Measurements from ENCODE around the gene CEP76. TPM values are rescaled to one million over a fixed set of nuclear protein-coding genes. Genes with fewer than 3 reads are reported as not detected.

Gene CEP76
- total and polyA plus RNA-seq, 2 experiments from 2014 or later = 11.2 to 25.9 TPM

DNA sequence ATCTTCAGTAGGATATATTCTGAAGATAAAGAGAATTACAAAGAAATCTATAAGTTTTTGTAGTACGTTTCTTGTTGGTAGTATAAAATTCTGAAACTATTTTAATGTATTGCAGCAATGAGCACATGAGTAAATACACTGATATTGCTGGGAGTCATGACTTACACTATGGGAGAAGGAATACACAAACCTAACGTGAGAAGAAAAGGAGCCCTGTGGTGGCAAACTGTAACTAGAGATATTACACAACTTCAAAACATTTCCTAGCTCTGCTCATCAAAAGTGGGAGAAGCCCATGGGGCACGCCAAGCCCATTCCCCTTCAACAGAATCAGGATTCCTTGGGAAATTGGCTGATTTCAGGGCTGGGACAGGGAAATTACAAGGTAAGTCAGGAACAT, 65.1 kb downstream of the CEP76 start:
- Histone ChIP-seq H3K4me1 (ENCODE audit: insufficient read depth) (no peaks in the 10 kb centered on the region), H3F3A (replicated peaks; ENCODE audit: low read depth) (no peaks in the 10 kb centered on the region), H3K9me2 (ENCODE audit: insufficient read depth) (no peaks in the 10 kb centered on the region), H2AFZ (no peak overlapping the region), H3K27ac (ENCODE audit: low read depth) (no peak overlapping the region), H3K4me2 (no peak overlapping the region), H3K4me3 (no peak overlapping the region), H3K36me3 (ENCODE audit: insufficient read depth) (no peaks in the 10 kb centered on the region), H4K20me1 (replicated peaks; ENCODE audit: insufficient read depth) (no peaks in the 10 kb centered on the region), H3K27me3 (ENCODE audit: insufficient read depth) (no peaks in the 10 kb centered on the region), H3K79me2 (replicated peaks; ENCODE audit: insufficient read depth) (no peaks in the 10 kb centered on the region; the same call in none of the 2 replicates)
- Mint-ChIP-seq H3K36me3 (ENCODE audit: low read depth) (no peaks in the 10 kb centered on the region), H3K27me3 (ENCODE audit: insufficient read depth, low read depth, poor library complexity) (no peaks in the 10 kb centered on the region), H3K4me1 (peaks cover 9% of the 10 kb centered on the region; the same call in 2 of the 3 replicates), H3K27ac (no peak overlapping the region; the same call in 1 of the 2 replicates), H3K9me3 (no peaks in the 10 kb centered on the region), H3K4me3 (no peak overlapping the region)
- TF ChIP-seq EZH2 (IDR thresholded peaks at IDR 0.05; ENCODE audit: low read depth, unreplicated experiment) = no peak
- TF ChIP-seq, protein P1, sequence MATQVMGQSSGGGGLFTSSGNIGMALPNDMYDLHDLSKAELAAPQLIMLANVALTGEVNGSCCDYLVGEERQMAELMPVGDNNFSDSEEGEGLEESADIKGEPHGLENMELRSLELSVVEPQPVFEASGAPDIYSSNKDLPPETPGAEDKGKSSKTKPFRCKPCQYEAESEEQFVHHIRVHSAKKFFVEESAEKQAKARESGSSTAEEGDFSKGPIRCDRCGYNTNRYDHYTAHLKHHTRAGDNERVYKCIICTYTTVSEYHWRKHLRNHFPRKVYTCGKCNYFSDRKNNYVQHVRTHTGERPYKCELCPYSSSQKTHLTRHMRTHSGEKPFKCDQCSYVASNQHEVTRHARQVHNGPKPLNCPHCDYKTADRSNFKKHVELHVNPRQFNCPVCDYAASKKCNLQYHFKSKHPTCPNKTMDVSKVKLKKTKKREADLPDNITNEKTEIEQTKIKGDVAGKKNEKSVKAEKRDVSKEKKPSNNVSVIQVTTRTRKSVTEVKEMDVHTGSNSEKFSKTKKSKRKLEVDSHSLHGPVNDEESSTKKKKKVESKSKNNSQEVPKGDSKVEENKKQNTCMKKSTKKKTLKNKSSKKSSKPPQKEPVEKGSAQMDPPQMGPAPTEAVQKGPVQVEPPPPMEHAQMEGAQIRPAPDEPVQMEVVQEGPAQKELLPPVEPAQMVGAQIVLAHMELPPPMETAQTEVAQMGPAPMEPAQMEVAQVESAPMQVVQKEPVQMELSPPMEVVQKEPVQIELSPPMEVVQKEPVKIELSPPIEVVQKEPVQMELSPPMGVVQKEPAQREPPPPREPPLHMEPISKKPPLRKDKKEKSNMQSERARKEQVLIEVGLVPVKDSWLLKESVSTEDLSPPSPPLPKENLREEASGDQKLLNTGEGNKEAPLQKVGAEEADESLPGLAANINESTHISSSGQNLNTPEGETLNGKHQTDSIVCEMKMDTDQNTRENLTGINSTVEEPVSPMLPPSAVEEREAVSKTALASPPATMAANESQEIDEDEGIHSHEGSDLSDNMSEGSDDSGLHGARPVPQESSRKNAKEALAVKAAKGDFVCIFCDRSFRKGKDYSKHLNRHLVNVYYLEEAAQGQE (IDR thresholded peaks at IDR 0.05; ENCODE audit: unreplicated experiment) = no peak
- no peak for DNase-seq (ENCODE audit: low spot score)
- no peak for ATAC-seq

DNA sequence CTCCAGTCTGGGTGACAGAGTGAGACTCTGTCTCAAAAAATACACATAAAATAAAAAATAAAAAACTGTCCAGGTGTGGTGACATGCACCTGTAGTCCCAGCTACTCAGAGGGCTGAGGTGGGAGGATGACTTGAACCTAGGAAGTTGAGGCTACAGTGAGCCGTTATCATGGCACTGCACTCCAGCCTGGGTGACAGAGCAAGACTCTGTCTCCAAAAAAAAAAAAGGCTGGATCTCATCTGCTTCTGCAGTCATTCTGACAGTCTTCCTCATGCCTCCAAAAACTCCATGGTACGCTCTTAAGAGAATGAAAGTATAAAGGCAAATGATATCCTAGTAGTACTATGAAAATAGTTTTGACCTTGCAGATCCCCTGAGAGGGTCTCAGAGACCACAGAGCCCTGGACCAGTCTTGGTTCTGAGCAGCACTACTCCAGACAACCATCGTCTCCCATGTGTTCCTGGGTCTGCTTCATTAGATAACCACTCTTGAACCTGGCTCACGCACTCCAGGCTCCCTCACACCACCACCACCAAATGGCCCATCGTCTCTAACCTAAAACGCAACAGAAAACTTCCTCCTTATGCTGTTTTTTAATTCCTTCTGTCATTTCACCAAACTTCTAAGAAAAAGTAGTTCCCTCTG, 70.6 kb downstream of the CEP76 start:
- Histone ChIP-seq H4K20me1 (replicated peaks; ENCODE audit: insufficient read depth) (no peaks in the 10 kb centered on the region), H3F3A (replicated peaks; ENCODE audit: low read depth) (no peaks in the 10 kb centered on the region), H3K9me2 (ENCODE audit: insufficient read depth) (no peaks in the 10 kb centered on the region), H3K4me1 (ENCODE audit: insufficient read depth) (no peaks in the 10 kb centered on the region), H3K4me2 (no peak overlapping the region), H3K4me3 (no peak overlapping the region), H3K27ac (ENCODE audit: low read depth) (no peak overlapping the region), H3K36me3 (ENCODE audit: insufficient read depth) (no peaks in the 10 kb centered on the region), H2AFZ (no peak overlapping the region), H3K27me3 (ENCODE audit: insufficient read depth) (no peaks in the 10 kb centered on the region), H3K79me2 (replicated peaks; ENCODE audit: insufficient read depth) (no peaks in the 10 kb centered on the region)
- no peak for DNase-seq (ENCODE audit: low spot score)
- Mint-ChIP-seq H3K36me3 (ENCODE audit: low read depth) (peaks cover 15% of the 10 kb centered on the region; the same call in 2 of the 3 replicates), H3K9me3 (no peaks in the 10 kb centered on the region), H3K27me3 (ENCODE audit: insufficient read depth, low read depth, poor library complexity) (no peaks in the 10 kb centered on the region), H3K4me3 (no peak overlapping the region), H3K4me1 (peaks cover 5% of the 10 kb centered on the region; the same call in 2 of the 3 replicates), H3K27ac (no peak overlapping the region)
- ATAC-seq = no peak
- TF ChIP-seq STAT1 (IDR thresholded peaks at IDR 0.05; ENCODE audit: unreplicated experiment) = no peak
- no peak for TF ChIP-seq ZNF331 (CRISPR knock-in tag; IDR thresholded peaks at IDR 0.05; ENCODE audit: low read depth)
- TF ChIP-seq JUNB (IDR thresholded peaks at IDR 0.05; ENCODE audit: unreplicated experiment) = no peak
- no peak for TF ChIP-seq NANOG (IDR thresholded peaks at IDR 0.05; ENCODE audit: borderline replicate concordance)
- TF ChIP-seq, protein P2, sequence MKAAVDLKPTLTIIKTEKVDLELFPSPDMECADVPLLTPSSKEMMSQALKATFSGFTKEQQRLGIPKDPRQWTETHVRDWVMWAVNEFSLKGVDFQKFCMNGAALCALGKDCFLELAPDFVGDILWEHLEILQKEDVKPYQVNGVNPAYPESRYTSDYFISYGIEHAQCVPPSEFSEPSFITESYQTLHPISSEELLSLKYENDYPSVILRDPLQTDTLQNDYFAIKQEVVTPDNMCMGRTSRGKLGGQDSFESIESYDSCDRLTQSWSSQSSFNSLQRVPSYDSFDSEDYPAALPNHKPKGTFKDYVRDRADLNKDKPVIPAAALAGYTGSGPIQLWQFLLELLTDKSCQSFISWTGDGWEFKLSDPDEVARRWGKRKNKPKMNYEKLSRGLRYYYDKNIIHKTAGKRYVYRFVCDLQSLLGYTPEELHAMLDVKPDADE (IDR thresholded peaks at IDR 0.05) = no peak
- TF ChIP-seq, protein P3, sequence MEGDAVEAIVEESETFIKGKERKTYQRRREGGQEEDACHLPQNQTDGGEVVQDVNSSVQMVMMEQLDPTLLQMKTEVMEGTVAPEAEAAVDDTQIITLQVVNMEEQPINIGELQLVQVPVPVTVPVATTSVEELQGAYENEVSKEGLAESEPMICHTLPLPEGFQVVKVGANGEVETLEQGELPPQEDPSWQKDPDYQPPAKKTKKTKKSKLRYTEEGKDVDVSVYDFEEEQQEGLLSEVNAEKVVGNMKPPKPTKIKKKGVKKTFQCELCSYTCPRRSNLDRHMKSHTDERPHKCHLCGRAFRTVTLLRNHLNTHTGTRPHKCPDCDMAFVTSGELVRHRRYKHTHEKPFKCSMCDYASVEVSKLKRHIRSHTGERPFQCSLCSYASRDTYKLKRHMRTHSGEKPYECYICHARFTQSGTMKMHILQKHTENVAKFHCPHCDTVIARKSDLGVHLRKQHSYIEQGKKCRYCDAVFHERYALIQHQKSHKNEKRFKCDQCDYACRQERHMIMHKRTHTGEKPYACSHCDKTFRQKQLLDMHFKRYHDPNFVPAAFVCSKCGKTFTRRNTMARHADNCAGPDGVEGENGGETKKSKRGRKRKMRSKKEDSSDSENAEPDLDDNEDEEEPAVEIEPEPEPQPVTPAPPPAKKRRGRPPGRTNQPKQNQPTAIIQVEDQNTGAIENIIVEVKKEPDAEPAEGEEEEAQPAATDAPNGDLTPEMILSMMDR (conservative IDR thresholded peaks at IDR 0.05; ENCODE audit: low read depth in 2 of 2) = no peak
- no peak for TF ChIP-seq EZH2phosphoT487 (IDR thresholded peaks at IDR 0.05; ENCODE audit: unreplicated experiment)
- TF ChIP-seq EZH2 (IDR thresholded peaks at IDR 0.05; ENCODE audit: low read depth, unreplicated experiment) = no peak
- no peak for TF ChIP-seq ZNF114 (CRISPR knock-in tag; IDR thresholded peaks at IDR 0.05)
- TF ChIP-seq POLR2AphosphoS5 (IDR thresholded peaks at IDR 0.05; ENCODE audit: low read depth) = no peak
- TF ChIP-seq, protein P1 (IDR thresholded peaks at IDR 0.05; ENCODE audit: unreplicated experiment) = no peak
- no peak for TF ChIP-seq CREB1 (CRISPR knock-in tag; IDR thresholded peaks at IDR 0.05; ENCODE audit: low read depth)
